CD4-positive, alpha-beta T cell (primary cell): Measurements from ENCODE around the gene SLC20A1. TPM values are rescaled to one million over a fixed set of nuclear protein-coding genes. Genes with fewer than 3 reads are reported as not detected.
A peak's percentile ranks its signal among the peaks of the same experiment; 100 is the strongest.

Experiments
- ATAC-seq: fragments of 200-7000 bp; cut with Tn5 transposase; one replicate; pipeline ENCODE4 v1.10.0; 2022; ENCODE audit warnings: mild to moderate bottlenecking; ENCODE audit not compliant: poor library complexity
- CTCF ChIA-PET: fragments of 350-600 bp; sonication (Branson Sonifier 250); formaldehyde crosslinking; loops from one replicate; lab custom pipeline; 2021; ENCODE audit warnings: antibody characterized with exemption, inconsistent platforms; lab: Charles Lee
- POLR2A ChIA-PET: fragments of 350-600 bp; sonication (Branson Sonifier 250); formaldehyde crosslinking; loops from one replicate; lab custom pipeline; 2021; ENCODE audit warnings: antibody characterized with exemption, inconsistent platforms; lab: Charles Lee
- DNase-seq, 14 experiments: peaks; one replicate each; pipeline ENCODE4 v3.0.0-alpha.2; 2013 to 2020; ENCODE audit warnings: mixed read lengths in 2 of 14
- H3K27ac ChIP-seq, 2 donors: one replicate each; pipeline versions ENCODE4 v1.5.1 to v1.7.0; 2013; ENCODE audit warnings: low read length in 2 of 2, low read depth in 1 of 2, mild to moderate bottlenecking in 1 of 2
- H3K27me3 ChIP-seq, 2 experiments: 1 replicate in 1 of 2; 2 replicates in 1 of 2; pipeline versions ENCODE4 v1.6.1 to v1.7.0; 2013; ENCODE audit warnings: low read length in 2 of 2, control low read depth in 1 of 2, mild to moderate bottlenecking in 1 of 2, moderate library complexity in 1 of 2; ENCODE audit not compliant: insufficient read depth in 2 of 2, control insufficient read depth in 1 of 2
- H3K36me3 ChIP-seq: one replicate; pipeline ENCODE4 v1.6.1; 2013; ENCODE audit warnings: low read length, control low read depth; ENCODE audit not compliant: insufficient read depth
- H3K4me1 ChIP-seq: one replicate; pipeline ENCODE4 v1.6.1; 2013; ENCODE audit warnings: low read length, control low read depth; ENCODE audit not compliant: insufficient read depth
- H3K4me3 ChIP-seq: one replicate; pipeline ENCODE4 v1.5.1; 2013; ENCODE audit warnings: mild to moderate bottlenecking, low read length, moderate library complexity
- H3K9me3 ChIP-seq, 2 experiments: 1 replicate in 1 of 2; 2 replicates in 1 of 2; pipeline versions ENCODE4 v1.6.1 to v1.7.0; 2013; ENCODE audit warnings: low read length in 2 of 2, mild to moderate bottlenecking in 2 of 2, control low read depth in 1 of 2, moderate library complexity in 1 of 2; ENCODE audit not compliant: control insufficient read depth in 1 of 2, insufficient read depth in 1 of 2
- H3K27ac Mint-ChIP-seq: one replicate; pipeline ENCODE4 v1.8.0; 2020; ENCODE audit warnings: mixed read lengths
- H3K27me3 Mint-ChIP-seq: one replicate; pipeline ENCODE4 v1.8.0; 2021; ENCODE audit warnings: mixed read lengths
- H3K36me3 Mint-ChIP-seq: one replicate; pipeline ENCODE4 v1.8.0; 2021; ENCODE audit warnings: low read depth, mixed read lengths
- H3K4me1 Mint-ChIP-seq: one replicate; pipeline ENCODE4 v1.8.0; 2021; ENCODE audit warnings: low read depth, mixed read lengths
- H3K4me3 Mint-ChIP-seq: one replicate; pipeline ENCODE4 v1.8.0; 2020; ENCODE audit warnings: mild to moderate bottlenecking, mixed read lengths
- H3K9me3 Mint-ChIP-seq: one replicate; pipeline ENCODE4 v1.8.0; 2020; ENCODE audit warnings: mixed read lengths
- intact Hi-C, 2 experiments: fragments of 100-400 bp; cut with DNase I in 1 of 2; cut with micrococcal nuclease in 1 of 2; formaldehyde crosslinking; loops; one replicate each; pipeline versions ENCODE4 v1.15.1 to v1.9.0; 2023 to 2025; cut with DNase I, micrococcal nuclease
- total RNA-seq, 174 experiments: library from RNA in 2 of 174; stranded (reverse) in 2 of 174; gene quantifications; one replicate each; pipeline ENCODE4 v1.2.3 and lab custom pipeline; 2021 to 2026
- TF ChIP-seq, protein P1 (sequence below): fragments of 200-600 bp; IDR thresholded peaks from one replicate; pipeline ENCODE4 v1.8.0; 2022; ENCODE audit warnings: antibody characterized with exemption, mild to moderate bottlenecking

Gene SLC20A1
- total RNA-seq, 2 experiments from 2014 or later = 130 to 139 TPM

GRCh38 chr2:112701052-112701451 is 55.3 kb downstream of the SLC20A1 start:
- Mint-ChIP-seq H3K4me1 (peaks cover 7% of the 10 kb centered on the region), H3K27me3 (peaks cover 13% of the 10 kb centered on the region), H3K36me3 (no peaks in the 10 kb centered on the region), H3K9me3 (no peaks in the 10 kb centered on the region), H3K4me3 (no peak overlapping the region), H3K27ac (no peak overlapping the region)
- H3K27me3 ChIP-seq = peaks cover 0 to 3% of the 10 kb centered on the region in 2 experiments
- CTCF ChIA-PET = no interaction called here
- no peaks in the 10 kb centered on the region for H3K9me3 ChIP-seq
- H3K27ac ChIP-seq = peak overlapping the region in 1 of 2 donors; percentile 4
- H3K36me3 ChIP-seq = no peaks in the 10 kb centered on the region
- TF ChIP-seq, protein P1, sequence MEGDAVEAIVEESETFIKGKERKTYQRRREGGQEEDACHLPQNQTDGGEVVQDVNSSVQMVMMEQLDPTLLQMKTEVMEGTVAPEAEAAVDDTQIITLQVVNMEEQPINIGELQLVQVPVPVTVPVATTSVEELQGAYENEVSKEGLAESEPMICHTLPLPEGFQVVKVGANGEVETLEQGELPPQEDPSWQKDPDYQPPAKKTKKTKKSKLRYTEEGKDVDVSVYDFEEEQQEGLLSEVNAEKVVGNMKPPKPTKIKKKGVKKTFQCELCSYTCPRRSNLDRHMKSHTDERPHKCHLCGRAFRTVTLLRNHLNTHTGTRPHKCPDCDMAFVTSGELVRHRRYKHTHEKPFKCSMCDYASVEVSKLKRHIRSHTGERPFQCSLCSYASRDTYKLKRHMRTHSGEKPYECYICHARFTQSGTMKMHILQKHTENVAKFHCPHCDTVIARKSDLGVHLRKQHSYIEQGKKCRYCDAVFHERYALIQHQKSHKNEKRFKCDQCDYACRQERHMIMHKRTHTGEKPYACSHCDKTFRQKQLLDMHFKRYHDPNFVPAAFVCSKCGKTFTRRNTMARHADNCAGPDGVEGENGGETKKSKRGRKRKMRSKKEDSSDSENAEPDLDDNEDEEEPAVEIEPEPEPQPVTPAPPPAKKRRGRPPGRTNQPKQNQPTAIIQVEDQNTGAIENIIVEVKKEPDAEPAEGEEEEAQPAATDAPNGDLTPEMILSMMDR = no peak
- intact Hi-C loops = no loop called here
- H3K4me3 ChIP-seq = no peak overlapping the region
- DNase-seq = peak in 2 of 14 experiments; percentile 40 to 48
- no peak for ATAC-seq
- peaks cover 7% of the 10 kb centered on the region for H3K4me1 ChIP-seq
- POLR2A ChIA-PET = no interaction called here

DNA sequence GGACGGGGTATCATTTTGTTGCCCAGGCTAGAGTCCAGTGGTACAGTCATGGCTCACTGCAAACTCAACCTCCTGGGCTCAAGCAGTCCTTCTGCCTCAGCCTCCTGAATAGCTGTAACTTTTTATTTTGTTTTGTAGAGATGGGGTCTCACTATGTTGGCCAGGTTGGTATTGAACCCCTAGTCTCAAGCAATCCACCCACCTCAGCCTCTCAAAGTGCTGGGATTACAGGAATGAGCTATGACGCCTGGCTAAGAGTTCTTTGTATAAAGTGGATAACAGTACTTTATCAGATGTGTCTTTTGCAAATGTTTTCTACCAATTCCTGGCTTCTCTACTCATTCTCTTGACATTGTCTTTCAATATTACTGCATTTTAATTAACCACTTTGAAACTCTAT is 57.9 kb downstream of the SLC20A1 start:
- Mint-ChIP-seq H3K36me3 (no peaks in the 10 kb centered on the region), H3K4me3 (no peak overlapping the region), H3K9me3 (no peaks in the 10 kb centered on the region), H3K27me3 (peaks cover 15% of the 10 kb centered on the region), H3K4me1 (peaks cover 13% of the 10 kb centered on the region), H3K27ac (no peak overlapping the region)
- ChIA-PET CTCF (no interaction called here), POLR2A (no interaction called here)
- TF ChIP-seq, protein P1 = no peak
- Histone ChIP-seq H3K4me3 (no peak overlapping the region), H3K9me3 (no peaks in the 10 kb centered on the region), H3K36me3 (no peaks in the 10 kb centered on the region), H3K27me3 (no peaks in the 10 kb centered on the region), H3K27ac (no peak overlapping the region), H3K4me1 (peaks cover 19% of the 10 kb centered on the region)
- intact Hi-C loops = no loop called here
- DNase-seq (no peak), ATAC-seq (no peak)

GRCh38 chr2:112705575-112705974 is 59.8 kb downstream of the SLC20A1 start:
- intact Hi-C loops = no loop called here

More at GRCh38 chr2:112705575-112705974, 59.8 kb downstream of the SLC20A1 start:
- ATAC-seq (no peak), DNase-seq (no peak)
- H3K4me3 Mint-ChIP-seq = no peak overlapping the region
- Histone ChIP-seq H3K27ac (no peak overlapping the region), H3K4me3 (no peak overlapping the region), H3K27me3 (no peaks in the 10 kb centered on the region), H3K9me3 (no peaks in the 10 kb centered on the region), H3K36me3 (no peaks in the 10 kb centered on the region), H3K4me1 (peaks cover 27% of the 10 kb centered on the region)
- no peak overlapping the region for H3K27ac Mint-ChIP-seq
- CTCF ChIA-PET = interaction anchor here (1.6 kb wide), 1 partner anchor 21 kb away, joined by 3 read pairs; no protein-coding TSS in a partner anchor
- peaks cover 15% of the 10 kb centered on the region for H3K27me3 Mint-ChIP-seq
- H3K4me1 Mint-ChIP-seq = peaks cover 13% of the 10 kb centered on the region
- no peaks in the 10 kb centered on the region for H3K36me3 Mint-ChIP-seq
- POLR2A ChIA-PET = no interaction called here
- TF ChIP-seq, protein P1 = no peak
- H3K9me3 Mint-ChIP-seq = no peaks in the 10 kb centered on the region
